ENCODE results near the gene XPR1.
"Not testable (repeated sequence)": the region's sequence is repeated elsewhere in the genome, so short reads cannot be mapped to it uniquely, and the experiment has no call there.

The XPR1 gene

DNA sequence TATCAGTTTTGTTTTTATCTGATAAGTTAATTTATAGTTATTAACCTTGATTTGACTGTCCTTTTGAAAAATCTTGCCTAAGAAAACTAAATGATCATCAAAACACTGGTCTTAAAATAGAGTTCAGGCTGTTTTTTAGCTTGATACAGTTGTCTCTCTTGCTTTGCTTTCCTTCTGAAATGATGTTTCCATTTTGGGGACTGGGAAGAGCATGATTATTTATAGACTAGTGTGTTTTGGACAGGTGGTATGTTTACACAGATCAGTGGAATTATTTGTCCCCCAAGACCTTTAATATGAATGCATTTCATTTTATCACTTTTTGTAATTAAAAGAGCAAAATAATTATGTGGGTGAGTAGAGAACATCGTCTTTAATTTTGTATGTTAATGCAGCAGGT, 90.8 kb downstream of the XPR1 start:
- DNase-seq (ENCODE audit: low spot score): no peak

GRCh38 chr1:180724055-180724454, 92.2 kb downstream of the XPR1 start:
- no peak for DNase-seq (ENCODE audit: low spot score)

- DNase-seq (ENCODE audit: low spot score): not testable (repeated sequence)
Measured at GRCh38 chr1:180726024-180726423, 94.2 kb downstream of the XPR1 start.

- not testable (repeated sequence) for DNase-seq (ENCODE audit: low spot score)
Measured at GRCh38 chr1:180727751-180728150, 95.9 kb downstream of the XPR1 start.

GRCh38 chr1:180728472-180729106, 96.8 kb downstream of the XPR1 start:
- DNase-seq (ENCODE audit: low spot score): no peak

- DNase-seq (ENCODE audit: low spot score): no peak
Measured at GRCh38 chr1:180731131-180731530, 99.3 kb downstream of the XPR1 start.

- no peak for DNase-seq (ENCODE audit: low spot score)
Measured at GRCh38 chr1:180732866-180733265, 101.0 kb downstream of the XPR1 start.

DNA sequence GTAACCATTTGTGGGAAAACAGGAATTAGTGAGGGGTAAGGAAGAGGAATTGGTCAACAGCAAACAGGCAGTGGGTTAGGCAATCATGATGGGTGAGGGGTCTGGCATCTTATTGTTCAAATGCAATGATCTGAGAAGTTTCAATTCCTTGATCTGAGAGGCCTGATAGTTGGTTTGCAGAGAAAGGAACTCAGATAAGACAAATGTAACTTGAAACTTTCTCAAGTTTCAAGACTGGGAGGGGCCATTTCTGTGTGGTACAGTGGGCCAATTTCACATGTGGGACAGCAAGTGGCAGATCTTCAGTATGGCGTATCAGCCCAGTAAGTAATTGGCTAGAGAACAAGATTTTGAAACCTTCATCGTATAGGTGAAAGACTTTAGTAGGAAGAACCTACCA, 102.5 kb downstream of the XPR1 start:
- no peak for DNase-seq (ENCODE audit: low spot score)

DNA sequence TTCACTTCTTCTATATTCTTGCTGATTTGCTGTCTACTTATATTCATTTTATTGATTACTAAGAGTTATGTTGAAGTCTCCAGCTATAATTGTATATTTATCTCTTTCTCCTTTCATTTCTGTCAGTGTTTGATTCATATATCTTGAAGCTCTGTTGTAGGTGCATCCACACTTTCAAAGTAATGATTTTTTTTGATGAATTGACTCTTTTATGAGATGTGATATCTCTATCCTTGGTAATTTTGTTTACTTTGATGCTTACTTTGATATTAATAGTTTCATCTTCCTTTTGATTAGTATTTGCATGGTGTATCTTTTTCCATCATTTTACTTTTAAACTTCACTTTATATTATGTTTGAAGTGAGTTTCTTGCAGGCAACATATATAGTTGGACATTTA, 110.8 kb downstream of the XPR1 start:
- DNase-seq (ENCODE audit: low spot score): no peak

DNA sequence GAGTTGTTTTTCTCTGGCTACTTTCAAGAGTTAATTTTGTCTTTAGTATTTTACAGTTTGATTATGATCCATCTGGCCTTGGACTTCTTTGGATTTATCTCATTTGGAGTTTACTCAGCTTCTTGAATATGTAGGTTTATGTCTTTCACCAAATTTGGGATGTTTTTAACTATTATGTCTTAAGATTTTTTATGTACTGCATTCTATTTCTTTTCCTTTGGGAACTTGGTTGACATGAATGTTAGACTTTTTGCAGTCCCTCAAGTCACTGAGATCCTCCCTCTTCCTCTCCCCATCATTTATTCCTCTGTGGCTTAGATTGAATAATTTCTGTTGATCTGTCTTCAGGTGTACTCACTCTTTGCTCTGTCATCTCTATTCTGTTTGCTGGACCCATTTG, 112.0 kb downstream of the XPR1 start:
- DNase-seq (ENCODE audit: low spot score): no peak

GRCh38 chr1:180745098-180745497, 113.3 kb downstream of the XPR1 start:
- no peak for DNase-seq (ENCODE audit: low spot score)

- no peak for DNase-seq (ENCODE audit: low spot score)
Measured at GRCh38 chr1:180751921-180752320, 120.1 kb downstream of the XPR1 start.

- no peak for DNase-seq (ENCODE audit: low spot score)
Measured at GRCh38 chr1:180754453-180754852, 122.6 kb downstream of the XPR1 start.

GRCh38 chr1:180757657-180758056, 125.8 kb downstream of the XPR1 start:
- no peak for DNase-seq (ENCODE audit: low spot score)

- DNase-seq (ENCODE audit: low spot score): no peak
Measured at GRCh38 chr1:180762796-180763195, 131.0 kb downstream of the XPR1 start.

GRCh38 chr1:180765151-180765550, 133.3 kb downstream of the XPR1 start:
- DNase-seq (ENCODE audit: low spot score): no peak

DNA sequence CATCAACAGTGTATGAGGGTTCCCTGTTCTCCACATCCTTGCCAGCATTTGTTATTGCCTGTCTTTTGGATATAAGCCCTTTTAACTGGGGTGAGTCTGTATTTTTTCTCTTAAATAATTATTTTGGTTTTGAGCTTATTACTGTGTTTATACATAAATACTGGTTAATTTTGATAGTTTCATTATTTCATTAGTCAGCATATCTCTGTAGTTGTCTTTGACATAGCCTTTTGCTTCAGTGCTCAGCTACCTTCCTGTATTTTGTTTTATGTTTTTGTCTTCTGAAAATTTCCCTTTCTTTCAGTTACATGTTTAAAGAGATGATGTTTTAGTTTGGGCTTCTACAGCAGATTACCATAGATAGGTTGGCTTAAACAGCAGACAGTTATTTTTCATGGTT, 138.1 kb downstream of the XPR1 start:
- DNase-seq (ENCODE audit: low spot score): no peak

GRCh38 chr1:180773210-180773865, 141.5 kb downstream of the XPR1 start:
- no peak for DNase-seq (ENCODE audit: low spot score)

- no peak for DNase-seq (ENCODE audit: low spot score)
Measured at GRCh38 chr1:180775801-180776200, 144.0 kb downstream of the XPR1 start.

- no peak for DNase-seq (ENCODE audit: low spot score)
Measured at GRCh38 chr1:180777072-180777689, 145.4 kb downstream of the XPR1 start.

- no peak for DNase-seq (ENCODE audit: low spot score)
Measured at GRCh38 chr1:180778782-180779398, 147.1 kb downstream of the XPR1 start.

DNA sequence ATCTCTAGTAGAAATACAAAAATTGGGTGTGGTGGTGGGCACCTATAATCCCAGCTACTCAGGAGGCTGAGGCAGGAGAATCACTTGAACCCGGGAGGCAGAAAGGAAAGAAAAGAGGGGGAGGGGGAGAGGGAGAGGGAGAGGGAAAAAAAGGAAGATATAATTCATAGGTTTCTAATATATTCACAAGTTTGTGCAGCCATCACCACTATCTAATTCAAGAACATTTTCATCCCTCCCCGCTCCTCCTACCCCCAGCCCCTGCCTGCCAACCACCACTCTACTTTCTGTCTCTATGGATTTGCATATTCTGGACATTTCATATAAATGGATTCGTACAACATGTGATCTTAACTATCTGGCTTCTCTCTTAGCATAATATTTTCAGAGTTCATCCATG, 147.8 kb downstream of the XPR1 start:
- no peak for DNase-seq (ENCODE audit: low spot score)

DNA sequence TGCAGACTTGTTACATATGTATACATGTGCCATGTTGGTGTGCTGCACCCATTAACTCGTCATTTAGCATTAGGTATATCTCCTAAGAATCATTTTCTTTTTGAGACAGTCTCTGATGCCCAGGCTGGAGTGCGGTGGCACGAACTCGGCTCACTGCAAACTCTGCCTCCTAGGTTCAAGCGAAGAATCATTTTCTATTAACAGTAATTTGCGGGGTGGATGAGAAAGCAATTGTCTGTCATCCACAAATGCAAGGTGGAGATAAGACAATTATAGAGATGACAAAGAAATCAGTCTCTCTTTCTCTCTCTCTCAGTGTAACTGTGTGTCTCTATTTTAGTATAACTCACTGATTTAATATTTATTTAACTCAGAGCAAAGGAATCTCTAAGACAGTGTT, 149.9 kb downstream of the XPR1 start:
- DNase-seq (ENCODE audit: low spot score): no peak

Data from globus pallidus (tissue), 1 donor.